GM19463 (cell line): Measurements from ENCODE around the gene CDCP2.
"Not testable (repeated sequence)": the region's sequence is repeated elsewhere in the genome, so short reads cannot be mapped to it uniquely, and the experiment has no call there.

Source experiments
- ATAC-seq: cut with Tn5 transposase; IDR thresholded peaks from one replicate; pipeline ENCODE4 v1.9.1; 2021; ENCODE audit warnings: mild to moderate bottlenecking, moderate library complexity; ENCODE audit not compliant: unreplicated experiment

CDCP2 gene

GRCh38 chr1:54168206-54168965, 15.6 kb upstream of the CDCP2 start:
- no peak for ATAC-seq

- ATAC-seq: no peak
These were observed 14.8 kb upstream of the CDCP2 start for GRCh38 chr1:54167422-54168139.

- ATAC-seq: not testable (repeated sequence)
These were observed 13.6 kb upstream of the CDCP2 start for GRCh38 chr1:54166357-54166756.

- no peak for ATAC-seq
These were observed 12.3 kb upstream of the CDCP2 start for GRCh38 chr1:54165146-54165545.

- no peak for ATAC-seq
These were observed 10.8 kb upstream of the CDCP2 start for GRCh38 chr1:54163573-54163972.

- ATAC-seq: no peak
These were observed 10.3 kb upstream of the CDCP2 start for GRCh38 chr1:54163051-54163450.

GRCh38 chr1:54161495-54162168, 8.8 kb upstream of the CDCP2 start:
- ATAC-seq: no peak

GRCh38 chr1:54160351-54160750, 7.6 kb upstream of the CDCP2 start:
- ATAC-seq: no peak

GRCh38 chr1:54159733-54160316, 7.0 kb upstream of the CDCP2 start:
- no peak for ATAC-seq

GRCh38 chr1:54158071-54158470, 5.3 kb upstream of the CDCP2 start:
- ATAC-seq: no peak

GRCh38 chr1:54157401-54157800, 4.6 kb upstream of the CDCP2 start:
- no peak for ATAC-seq

GRCh38 chr1:54156986-54157385, 4.2 kb upstream of the CDCP2 start:
- no peak for ATAC-seq

GRCh38 chr1:54156201-54156600, 3.4 kb upstream of the CDCP2 start:
- ATAC-seq: no peak

GRCh38 chr1:54153535-54154439, 987 bp upstream of the CDCP2 start:
- no peak for ATAC-seq

- ATAC-seq: no peak
These were observed 1.8 kb downstream of the CDCP2 start for GRCh38 chr1:54151013-54151412.

GRCh38 chr1:54149734-54150133, 3.1 kb downstream of the CDCP2 start:
- ATAC-seq: no peak

GRCh38 chr1:54144366-54144765, 8.4 kb downstream of the CDCP2 start:
- no peak for ATAC-seq

GRCh38 chr1:54142146-54142900, 10.5 kb downstream of the CDCP2 start:
- ATAC-seq: no peak

- no peak for ATAC-seq
These were observed 13.1 kb downstream of the CDCP2 start for GRCh38 chr1:54139711-54140110.

GRCh38 chr1:54138994-54139393, 13.8 kb downstream of the CDCP2 start:
- ATAC-seq: no peak
